ENCODE data around the gene SYNE2.
"Not testable (repeated sequence)": the region's sequence is repeated elsewhere in the genome, so short reads cannot be mapped to it uniquely, and the experiment has no call there.

The SYNE2 gene, protein sequence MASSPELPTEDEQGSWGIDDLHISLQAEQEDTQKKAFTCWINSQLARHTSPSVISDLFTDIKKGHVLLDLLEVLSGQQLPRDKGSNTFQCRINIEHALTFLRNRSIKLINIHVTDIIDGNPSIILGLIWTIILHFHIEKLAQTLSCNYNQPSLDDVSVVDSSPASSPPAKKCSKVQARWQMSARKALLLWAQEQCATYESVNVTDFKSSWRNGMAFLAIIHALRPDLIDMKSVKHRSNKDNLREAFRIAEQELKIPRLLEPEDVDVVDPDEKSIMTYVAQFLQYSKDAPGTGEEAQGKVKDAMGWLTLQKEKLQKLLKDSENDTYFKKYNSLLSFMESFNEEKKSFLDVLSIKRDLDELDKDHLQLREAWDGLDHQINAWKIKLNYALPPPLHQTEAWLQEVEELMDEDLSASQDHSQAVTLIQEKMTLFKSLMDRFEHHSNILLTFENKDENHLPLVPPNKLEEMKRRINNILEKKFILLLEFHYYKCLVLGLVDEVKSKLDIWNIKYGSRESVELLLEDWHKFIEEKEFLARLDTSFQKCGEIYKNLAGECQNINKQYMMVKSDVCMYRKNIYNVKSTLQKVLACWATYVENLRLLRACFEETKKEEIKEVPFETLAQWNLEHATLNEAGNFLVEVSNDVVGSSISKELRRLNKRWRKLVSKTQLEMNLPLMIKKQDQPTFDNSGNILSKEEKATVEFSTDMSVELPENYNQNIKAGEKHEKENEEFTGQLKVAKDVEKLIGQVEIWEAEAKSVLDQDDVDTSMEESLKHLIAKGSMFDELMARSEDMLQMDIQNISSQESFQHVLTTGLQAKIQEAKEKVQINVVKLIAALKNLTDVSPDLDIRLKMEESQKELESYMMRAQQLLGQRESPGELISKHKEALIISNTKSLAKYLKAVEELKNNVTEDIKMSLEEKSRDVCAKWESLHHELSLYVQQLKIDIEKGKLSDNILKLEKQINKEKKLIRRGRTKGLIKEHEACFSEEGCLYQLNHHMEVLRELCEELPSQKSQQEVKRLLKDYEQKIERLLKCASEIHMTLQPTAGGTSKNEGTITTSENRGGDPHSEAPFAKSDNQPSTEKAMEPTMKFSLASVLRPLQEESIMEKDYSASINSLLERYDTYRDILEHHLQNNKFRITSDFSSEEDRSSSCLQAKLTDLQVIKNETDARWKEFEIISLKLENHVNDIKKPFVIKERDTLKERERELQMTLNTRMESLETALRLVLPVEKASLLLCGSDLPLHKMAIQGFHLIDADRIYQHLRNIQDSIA (N-terminal part only)

DNA sequence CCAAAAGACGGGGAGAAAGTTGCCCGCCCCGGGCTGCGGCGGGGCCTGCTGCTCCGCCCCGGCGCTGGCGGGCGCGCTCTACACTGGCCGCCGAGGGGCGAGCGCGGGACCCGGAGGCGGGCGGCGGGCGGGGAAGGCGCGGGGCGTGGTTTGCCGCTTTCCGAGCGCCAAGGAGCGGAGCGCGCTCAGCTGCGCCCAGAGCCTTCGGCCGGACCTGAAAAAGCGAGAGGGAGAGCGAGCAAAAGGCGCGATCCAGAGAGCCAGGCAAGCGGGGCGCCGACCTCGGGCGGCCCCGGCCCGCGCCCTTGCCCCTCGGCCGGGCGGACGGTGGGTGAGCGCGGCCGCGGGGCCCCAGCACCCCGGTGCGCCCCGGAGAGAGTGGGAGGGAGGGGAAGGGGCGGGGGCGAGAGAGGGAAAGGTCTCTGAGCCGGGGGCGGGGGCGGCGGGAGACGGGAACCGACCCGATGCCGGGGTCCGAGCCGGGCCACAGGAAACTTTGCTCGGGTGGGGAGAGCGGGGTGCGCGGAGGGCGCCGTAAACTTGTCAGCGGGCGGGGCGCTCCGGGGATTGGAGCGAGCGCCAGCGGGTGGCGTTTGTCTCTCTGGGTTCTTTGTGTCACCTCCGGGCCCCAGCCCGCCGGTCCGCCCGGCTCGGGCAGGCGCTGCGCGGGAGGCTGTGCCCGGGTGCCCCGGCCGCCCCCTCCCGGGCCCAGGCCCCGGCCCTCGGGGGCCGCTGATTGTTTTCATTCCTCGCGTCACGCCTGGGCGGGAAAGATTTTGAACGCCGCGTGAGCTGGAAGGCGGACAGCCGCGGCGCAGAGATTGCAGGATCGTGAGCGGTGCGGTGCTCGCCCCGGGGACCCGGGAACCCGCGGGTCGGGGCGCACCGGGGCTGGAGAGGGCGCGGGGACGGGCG lies at the start of gene SYNE2:
Gene SYNE2, plus strand, starts transcription at position 188 of the 915 bp plus-strand sequence. CDS start 56,145 bp downstream, outside the sequence.
- DNase-seq (ENCODE audit: low read depth): no peak
- H3K4me3 ChIP-seq (ENCODE audit: low read depth, low read length): peak within 1 kb of the TSS; percentile 80
- TF ChIP-seq, protein P1, sequence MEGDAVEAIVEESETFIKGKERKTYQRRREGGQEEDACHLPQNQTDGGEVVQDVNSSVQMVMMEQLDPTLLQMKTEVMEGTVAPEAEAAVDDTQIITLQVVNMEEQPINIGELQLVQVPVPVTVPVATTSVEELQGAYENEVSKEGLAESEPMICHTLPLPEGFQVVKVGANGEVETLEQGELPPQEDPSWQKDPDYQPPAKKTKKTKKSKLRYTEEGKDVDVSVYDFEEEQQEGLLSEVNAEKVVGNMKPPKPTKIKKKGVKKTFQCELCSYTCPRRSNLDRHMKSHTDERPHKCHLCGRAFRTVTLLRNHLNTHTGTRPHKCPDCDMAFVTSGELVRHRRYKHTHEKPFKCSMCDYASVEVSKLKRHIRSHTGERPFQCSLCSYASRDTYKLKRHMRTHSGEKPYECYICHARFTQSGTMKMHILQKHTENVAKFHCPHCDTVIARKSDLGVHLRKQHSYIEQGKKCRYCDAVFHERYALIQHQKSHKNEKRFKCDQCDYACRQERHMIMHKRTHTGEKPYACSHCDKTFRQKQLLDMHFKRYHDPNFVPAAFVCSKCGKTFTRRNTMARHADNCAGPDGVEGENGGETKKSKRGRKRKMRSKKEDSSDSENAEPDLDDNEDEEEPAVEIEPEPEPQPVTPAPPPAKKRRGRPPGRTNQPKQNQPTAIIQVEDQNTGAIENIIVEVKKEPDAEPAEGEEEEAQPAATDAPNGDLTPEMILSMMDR (IDR thresholded peaks at IDR 0.05; ENCODE audit: low read depth, low read length, missing control alignments): peak; percentile 13

DNA sequence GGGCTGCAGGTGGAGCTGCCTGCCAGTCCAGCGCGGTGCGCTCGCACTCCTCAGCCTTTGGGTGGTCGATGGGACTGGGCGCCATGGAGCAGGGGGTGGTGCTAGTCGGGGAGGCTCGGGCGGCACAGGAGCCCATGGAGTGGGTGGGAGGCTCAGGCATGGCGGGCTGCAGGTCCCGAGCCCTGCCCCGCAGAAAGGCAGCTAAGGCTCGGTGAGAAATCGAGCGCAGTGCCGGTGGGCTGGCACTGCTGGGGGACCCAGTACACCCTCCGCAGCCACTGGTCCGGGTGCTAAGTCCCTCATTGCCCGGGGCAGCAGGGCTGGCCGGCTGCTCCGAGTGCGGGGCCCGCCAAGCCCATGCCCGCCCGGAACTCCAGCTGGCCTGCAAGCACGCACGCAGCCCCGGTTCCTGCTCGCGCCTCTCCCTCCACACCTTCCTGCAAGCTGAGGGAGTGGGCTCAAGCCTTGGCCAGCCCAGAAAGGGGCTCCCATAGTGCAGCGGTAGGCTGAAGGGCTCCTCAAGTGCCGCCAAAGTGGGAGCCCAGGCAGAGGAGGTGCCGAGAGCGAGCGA lies 49.5 kb upstream of the SYNE2 start:
- not testable (repeated sequence) for H3K4me3 ChIP-seq (ENCODE audit: low read depth, low read length); DNase-seq (ENCODE audit: low read depth)

DNA sequence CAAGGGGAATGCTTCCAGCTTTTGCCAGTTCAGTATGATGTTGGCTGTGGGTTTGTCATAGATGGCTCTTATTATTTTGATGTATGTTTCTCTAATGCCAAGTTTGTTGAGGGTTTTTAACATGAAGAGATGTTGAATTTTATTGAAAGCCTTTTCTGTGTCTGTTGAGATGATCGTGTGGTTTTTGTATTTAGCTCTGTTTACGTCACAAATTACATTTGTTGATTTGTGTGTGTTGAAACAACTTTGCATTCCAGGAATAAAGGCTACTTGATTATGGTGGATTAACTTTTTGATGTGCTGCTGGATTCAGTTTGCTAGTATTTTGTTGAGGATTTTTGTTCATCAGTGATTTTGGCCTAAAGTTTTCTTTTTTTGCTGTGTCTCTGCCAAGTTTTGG lies 46.7 kb upstream of the SYNE2 start:
- DNase-seq (ENCODE audit: low read depth); H3K4me3 ChIP-seq (ENCODE audit: low read depth, low read length): not testable (repeated sequence)

DNA sequence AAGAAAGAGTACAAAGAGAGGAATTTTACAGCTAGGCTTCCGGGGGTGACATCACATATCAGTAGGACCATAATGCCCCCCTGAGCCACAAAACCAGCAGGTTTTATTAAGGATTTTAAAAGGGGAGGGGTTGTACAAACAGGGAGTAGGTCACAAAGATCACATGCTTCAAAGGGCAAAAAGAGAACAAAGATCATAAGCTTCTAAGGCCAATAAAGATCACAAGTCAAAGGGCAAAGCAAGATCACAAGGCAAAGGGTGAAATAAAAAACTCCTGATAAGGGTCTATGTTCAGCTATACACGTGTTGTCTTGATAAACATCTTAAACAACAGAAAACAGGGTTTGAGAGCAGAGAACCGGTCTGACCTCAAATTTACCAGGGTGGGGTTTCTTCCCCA lies 41.1 kb upstream of the SYNE2 start:
- H3K4me3 ChIP-seq (ENCODE audit: low read depth, low read length); DNase-seq (ENCODE audit: low read depth): not testable (repeated sequence)

DNA sequence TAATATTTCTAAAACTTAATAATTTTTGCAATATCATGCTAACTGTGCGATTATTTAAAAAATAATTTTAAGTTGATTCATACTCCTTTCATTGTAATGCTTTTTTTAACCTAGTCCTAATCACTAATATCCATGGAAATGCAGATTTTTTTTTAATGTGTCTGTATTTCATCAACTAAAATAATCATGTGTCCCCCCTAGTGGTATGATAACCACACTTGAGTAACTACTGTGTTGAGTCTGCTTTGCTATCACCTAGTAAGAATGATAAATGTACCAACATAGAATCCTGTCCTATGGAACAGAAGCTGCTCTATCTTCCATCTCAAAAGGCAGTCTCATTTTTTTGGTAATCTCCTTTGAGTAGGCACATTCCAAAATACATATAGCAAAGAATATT lies 19.1 kb upstream of the SYNE2 start:
- TF ChIP-seq, protein P1 (IDR thresholded peaks at IDR 0.05; ENCODE audit: low read depth, low read length, missing control alignments): no peak
- DNase-seq (ENCODE audit: low read depth): no peak
- H3K4me3 ChIP-seq (ENCODE audit: low read depth, low read length): no peak overlapping the region

DNA sequence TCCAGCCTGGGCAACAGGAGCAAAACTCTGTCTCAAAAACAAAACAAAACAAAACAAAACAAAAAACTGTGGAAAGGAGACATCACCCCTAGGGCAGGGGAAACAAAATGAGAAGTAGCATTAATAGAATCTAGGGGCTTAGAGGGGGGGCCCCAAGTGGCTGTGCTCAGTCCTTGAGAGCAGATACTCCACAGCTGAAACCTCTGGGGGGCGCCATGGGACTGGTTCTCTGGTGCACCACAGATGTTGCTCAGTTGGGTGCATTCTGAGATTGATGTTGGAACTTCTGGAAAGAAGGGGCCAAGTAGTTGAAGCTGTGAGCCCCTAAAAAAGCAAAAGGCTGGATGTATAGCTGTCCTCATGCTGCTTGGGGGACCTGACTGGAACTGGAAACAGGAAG lies 11.8 kb upstream of the SYNE2 start:
- TF ChIP-seq, protein P1 (IDR thresholded peaks at IDR 0.05; ENCODE audit: low read depth, low read length, missing control alignments): peak; percentile 5
- H3K4me3 ChIP-seq (ENCODE audit: low read depth, low read length): no peak overlapping the region
- no peak for DNase-seq (ENCODE audit: low read depth)

DNA sequence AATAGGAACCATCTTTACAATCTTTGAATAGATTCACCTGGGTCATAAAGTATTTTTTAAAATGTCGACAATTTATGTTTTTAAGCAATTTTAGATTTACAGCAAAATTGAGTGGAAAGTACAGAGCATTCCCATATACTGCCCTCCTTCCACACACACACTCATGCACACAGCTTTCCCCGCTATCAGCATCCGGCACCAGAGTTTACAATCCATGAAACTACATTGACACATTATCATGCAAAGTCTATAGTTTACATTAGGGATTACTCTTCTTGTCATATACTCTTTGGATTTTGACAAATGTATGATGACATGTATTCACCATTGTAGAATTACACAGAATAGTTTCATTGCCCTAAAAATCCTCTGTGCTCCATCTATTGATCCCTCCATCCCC lies 9.0 kb upstream of the SYNE2 start:
- DNase-seq (ENCODE audit: low read depth): no peak
- H3K4me3 ChIP-seq (ENCODE audit: low read depth, low read length): no peak overlapping the region
- TF ChIP-seq, protein P1 (IDR thresholded peaks at IDR 0.05; ENCODE audit: low read depth, low read length, missing control alignments): no peak
